ENCODE data around the gene TRIM24. TPM values are rescaled to one million over a fixed set of nuclear protein-coding genes. Genes with fewer than 3 reads are reported as not detected.

TRIM24 gene
- total RNA-seq, 1 experiment from 2014 or later, result 10.2 TPM

GRCh38 chr7:138519061-138519798, 59.2 kb downstream of the TRIM24 start:
- Mint-ChIP-seq H3K4me1 (ENCODE audit: insufficient read depth, unreplicated experiment) (no peaks in the 10 kb centered on the region), H3K27me3 (ENCODE audit: insufficient read depth, unreplicated experiment) (no peaks in the 10 kb centered on the region), H3K27ac (ENCODE audit: low read depth, unreplicated experiment) (no peak overlapping the region), H3K36me3 (ENCODE audit: insufficient read depth, unreplicated experiment) (peaks cover 34% of the 10 kb centered on the region), H3K9me3 (ENCODE audit: unreplicated experiment) (no peaks in the 10 kb centered on the region), H3K4me3 (ENCODE audit: unreplicated experiment) (no peak overlapping the region)
- no TSS peak for BruUV-seq (replicated peaks)
- no peak for DNase-seq (ENCODE audit: unreplicated experiment)
- ChIA-PET POLR2A (no interaction called here), CTCF (interaction anchor here (0.6 kb wide), 1 partner anchor 572 kb away, joined by 3 read pairs; no protein-coding TSS in a partner anchor)
- intact Hi-C loops (cut with micrococcal nuclease), result no loop called here
- TF ChIP-seq CTCF (IDR thresholded peaks at IDR 0.05; ENCODE audit: unreplicated experiment), result no peak

GRCh38 chr7:138520742-138521141, 60.7 kb downstream of the TRIM24 start:
- Mint-ChIP-seq H3K4me1 (ENCODE audit: insufficient read depth, unreplicated experiment) (no peaks in the 10 kb centered on the region), H3K27ac (ENCODE audit: low read depth, unreplicated experiment) (no peak overlapping the region), H3K4me3 (ENCODE audit: unreplicated experiment) (no peak overlapping the region), H3K36me3 (ENCODE audit: insufficient read depth, unreplicated experiment) (peaks cover 34% of the 10 kb centered on the region), H3K9me3 (ENCODE audit: unreplicated experiment) (no peaks in the 10 kb centered on the region), H3K27me3 (ENCODE audit: insufficient read depth, unreplicated experiment) (no peaks in the 10 kb centered on the region)
- POLR2A ChIA-PET, result no interaction called here
- CTCF ChIA-PET, result no interaction called here
- no peak for DNase-seq (ENCODE audit: unreplicated experiment)
- TF ChIP-seq CTCF (IDR thresholded peaks at IDR 0.05; ENCODE audit: unreplicated experiment), result no peak
- intact Hi-C loops (cut with micrococcal nuclease), result no loop called here
- BruUV-seq (replicated peaks), result no TSS peak

GRCh38 chr7:138521837-138522461, 61.9 kb downstream of the TRIM24 start:
- Mint-ChIP-seq H3K36me3 (ENCODE audit: insufficient read depth, unreplicated experiment) (peaks cover 27% of the 10 kb centered on the region), H3K4me3 (ENCODE audit: unreplicated experiment) (no peak overlapping the region), H3K4me1 (ENCODE audit: insufficient read depth, unreplicated experiment) (no peaks in the 10 kb centered on the region), H3K9me3 (ENCODE audit: unreplicated experiment) (no peaks in the 10 kb centered on the region), H3K27me3 (ENCODE audit: insufficient read depth, unreplicated experiment) (no peaks in the 10 kb centered on the region), H3K27ac (ENCODE audit: low read depth, unreplicated experiment) (no peak overlapping the region)
- TF ChIP-seq CTCF (IDR thresholded peaks at IDR 0.05; ENCODE audit: unreplicated experiment), result no peak
- POLR2A ChIA-PET, result no interaction called here
- BruUV-seq (replicated peaks), result no TSS peak
- intact Hi-C loops (cut with micrococcal nuclease), result no loop called here
- CTCF ChIA-PET, result no interaction called here
- no peak for DNase-seq (ENCODE audit: unreplicated experiment)

GRCh38 chr7:138524259-138524658, 64.2 kb downstream of the TRIM24 start:
- ChIA-PET CTCF (no interaction called here), POLR2A (no interaction called here)
- H3K36me3 Mint-ChIP-seq (ENCODE audit: insufficient read depth, unreplicated experiment), result peaks cover 29% of the 10 kb centered on the region
- no peak for DNase-seq (ENCODE audit: unreplicated experiment)
- H3K9me3 Mint-ChIP-seq (ENCODE audit: unreplicated experiment), result no peaks in the 10 kb centered on the region
- intact Hi-C loops (cut with micrococcal nuclease), result no loop called here
- no peak for TF ChIP-seq CTCF (IDR thresholded peaks at IDR 0.05; ENCODE audit: unreplicated experiment)
- no peaks in the 10 kb centered on the region for H3K4me1 Mint-ChIP-seq (ENCODE audit: insufficient read depth, unreplicated experiment)
- no peak overlapping the region for H3K27ac Mint-ChIP-seq (ENCODE audit: low read depth, unreplicated experiment)
- H3K4me3 Mint-ChIP-seq (ENCODE audit: unreplicated experiment), result no peak overlapping the region
- BruUV-seq (replicated peaks), result no TSS peak
- no peaks in the 10 kb centered on the region for H3K27me3 Mint-ChIP-seq (ENCODE audit: insufficient read depth, unreplicated experiment)
